CD4-positive, alpha-beta T cell (primary cell): ENCODE data around the gene PASD1. TPM values are rescaled to one million over a fixed set of nuclear protein-coding genes. Genes with fewer than 3 reads are reported as not detected.

Experiments used
- ATAC-seq: fragments of 200-7000 bp; cut with Tn5 transposase; one replicate; pipeline ENCODE4 v1.10.0; 2022; ENCODE audit warnings: mild to moderate bottlenecking; ENCODE audit not compliant: poor library complexity
- CTCF ChIA-PET: fragments of 350-600 bp; sonication (Branson Sonifier 250); formaldehyde crosslinking; loops from one replicate; lab custom pipeline; 2021; ENCODE audit warnings: antibody characterized with exemption, inconsistent platforms; lab: Charles Lee
- POLR2A ChIA-PET: fragments of 350-600 bp; sonication (Branson Sonifier 250); formaldehyde crosslinking; loops from one replicate; lab custom pipeline; 2021; ENCODE audit warnings: antibody characterized with exemption, inconsistent platforms; lab: Charles Lee
- DNase-seq, 14 experiments: peaks; one replicate each; pipeline ENCODE4 v3.0.0-alpha.2; 2013 to 2020; ENCODE audit warnings: mixed read lengths in 2 of 14
- H3K27ac ChIP-seq, 2 donors: one replicate each; pipeline versions ENCODE4 v1.5.1 to v1.7.0; 2013; ENCODE audit warnings: low read length in 2 of 2, low read depth in 1 of 2, mild to moderate bottlenecking in 1 of 2
- H3K27me3 ChIP-seq, 2 experiments: 1 replicate in 1 of 2; 2 replicates in 1 of 2; pipeline versions ENCODE4 v1.6.1 to v1.7.0; 2013; ENCODE audit warnings: low read length in 2 of 2, control low read depth in 1 of 2, mild to moderate bottlenecking in 1 of 2, moderate library complexity in 1 of 2; ENCODE audit not compliant: insufficient read depth in 2 of 2, control insufficient read depth in 1 of 2
- H3K36me3 ChIP-seq: one replicate; pipeline ENCODE4 v1.6.1; 2013; ENCODE audit warnings: low read length, control low read depth; ENCODE audit not compliant: insufficient read depth
- H3K4me1 ChIP-seq: one replicate; pipeline ENCODE4 v1.6.1; 2013; ENCODE audit warnings: low read length, control low read depth; ENCODE audit not compliant: insufficient read depth
- H3K4me3 ChIP-seq: one replicate; pipeline ENCODE4 v1.5.1; 2013; ENCODE audit warnings: mild to moderate bottlenecking, low read length, moderate library complexity
- H3K9me3 ChIP-seq, 2 experiments: 1 replicate in 1 of 2; 2 replicates in 1 of 2; pipeline versions ENCODE4 v1.6.1 to v1.7.0; 2013; ENCODE audit warnings: low read length in 2 of 2, mild to moderate bottlenecking in 2 of 2, control low read depth in 1 of 2, moderate library complexity in 1 of 2; ENCODE audit not compliant: control insufficient read depth in 1 of 2, insufficient read depth in 1 of 2
- H3K27ac Mint-ChIP-seq: one replicate; pipeline ENCODE4 v1.8.0; 2020; ENCODE audit warnings: mixed read lengths
- H3K27me3 Mint-ChIP-seq: one replicate; pipeline ENCODE4 v1.8.0; 2021; ENCODE audit warnings: mixed read lengths
- H3K36me3 Mint-ChIP-seq: one replicate; pipeline ENCODE4 v1.8.0; 2021; ENCODE audit warnings: low read depth, mixed read lengths
- H3K4me1 Mint-ChIP-seq: one replicate; pipeline ENCODE4 v1.8.0; 2021; ENCODE audit warnings: low read depth, mixed read lengths
- H3K4me3 Mint-ChIP-seq: one replicate; pipeline ENCODE4 v1.8.0; 2020; ENCODE audit warnings: mild to moderate bottlenecking, mixed read lengths
- H3K9me3 Mint-ChIP-seq: one replicate; pipeline ENCODE4 v1.8.0; 2020; ENCODE audit warnings: mixed read lengths
- CTCF ChIP-seq: fragments of 200-600 bp; IDR thresholded peaks from one replicate; pipeline ENCODE4 v1.8.0; 2022; ENCODE audit warnings: antibody characterized with exemption, mild to moderate bottlenecking
- intact Hi-C, 2 experiments: fragments of 100-400 bp; cut with DNase I in 1 of 2; cut with micrococcal nuclease in 1 of 2; formaldehyde crosslinking; loops; one replicate each; pipeline versions ENCODE4 v1.15.1 to v1.9.0; 2023 to 2025; cut with DNase I, micrococcal nuclease
- total RNA-seq, 174 experiments: library from RNA in 2 of 174; stranded (reverse) in 2 of 174; gene quantifications; one replicate each; pipeline ENCODE4 v1.2.3 and lab custom pipeline; 2021 to 2026

PASD1 gene
- total RNA-seq, 2 experiments from 2014 or later: not detected

GRCh38 chrX:151712253-151712652 lies 148.8 kb downstream of the PASD1 start:
- no peaks in the 10 kb centered on the region for H3K36me3 Mint-ChIP-seq
- ATAC-seq (no peak), DNase-seq (no peak)
- Histone ChIP-seq H3K27me3 (no peaks in the 10 kb centered on the region), H3K9me3 (no peaks in the 10 kb centered on the region), H3K36me3 (no peaks in the 10 kb centered on the region), H3K4me3 (no peak overlapping the region), H3K4me1 (no peaks in the 10 kb centered on the region), H3K27ac (no peak overlapping the region)
- intact Hi-C loops: no loop called here
- H3K4me3 Mint-ChIP-seq: no peak overlapping the region
- no peak for TF ChIP-seq CTCF
- CTCF ChIA-PET: no interaction called here
- no peak overlapping the region for H3K27ac Mint-ChIP-seq
- no peaks in the 10 kb centered on the region for H3K9me3 Mint-ChIP-seq
- H3K27me3 Mint-ChIP-seq: peaks cover 9% of the 10 kb centered on the region
- POLR2A ChIA-PET: no interaction called here
- no peaks in the 10 kb centered on the region for H3K4me1 Mint-ChIP-seq

DNA sequence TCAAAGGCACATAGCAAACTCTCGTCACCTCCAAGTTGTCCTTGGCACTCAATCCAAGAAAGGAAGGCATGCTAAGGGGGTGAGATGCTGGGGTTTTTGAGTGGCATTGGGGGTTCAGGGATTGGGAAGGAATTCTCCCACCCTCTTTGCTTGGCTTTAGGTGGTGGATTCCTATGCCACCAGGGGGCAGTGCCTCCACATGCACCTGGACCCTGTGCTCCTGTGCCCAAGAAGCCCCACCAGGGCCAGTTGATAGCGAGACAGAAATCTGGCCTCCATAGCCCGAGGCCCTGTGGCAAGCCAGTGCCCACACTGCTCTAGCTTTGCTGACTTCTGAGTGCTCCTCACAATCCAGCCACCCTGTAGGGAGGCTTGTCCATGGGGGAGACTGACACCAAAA lies 150.4 kb downstream of the PASD1 start:
- DNase-seq: no peak
- Histone ChIP-seq H3K27me3 (no peaks in the 10 kb centered on the region), H3K4me3 (no peak overlapping the region), H3K9me3 (no peaks in the 10 kb centered on the region), H3K36me3 (no peaks in the 10 kb centered on the region), H3K4me1 (no peaks in the 10 kb centered on the region), H3K27ac (no peak overlapping the region)
- Mint-ChIP-seq H3K27ac (no peak overlapping the region), H3K27me3 (peaks cover 9% of the 10 kb centered on the region), H3K4me1 (no peaks in the 10 kb centered on the region), H3K4me3 (no peak overlapping the region), H3K9me3 (no peaks in the 10 kb centered on the region), H3K36me3 (no peaks in the 10 kb centered on the region)
- ChIA-PET CTCF (no interaction called here), POLR2A (no interaction called here)
- ATAC-seq: no peak
- no peak for TF ChIP-seq CTCF
- intact Hi-C loops: no loop called here

- CTCF ChIA-PET: no interaction called here
- Mint-ChIP-seq H3K27ac (no peak overlapping the region), H3K4me1 (no peaks in the 10 kb centered on the region), H3K4me3 (no peak overlapping the region), H3K9me3 (no peaks in the 10 kb centered on the region), H3K36me3 (no peaks in the 10 kb centered on the region), H3K27me3 (peaks cover 9% of the 10 kb centered on the region)
- Histone ChIP-seq H3K4me3 (no peak overlapping the region), H3K36me3 (no peaks in the 10 kb centered on the region), H3K4me1 (no peaks in the 10 kb centered on the region), H3K9me3 (no peaks in the 10 kb centered on the region), H3K27ac (no peak overlapping the region), H3K27me3 (no peaks in the 10 kb centered on the region)
- no peak for ATAC-seq
- intact Hi-C loops: no loop called here
- no peak for TF ChIP-seq CTCF
- DNase-seq: no peak
- POLR2A ChIA-PET: no interaction called here
These were observed 150.9 kb downstream of the PASD1 start for GRCh38 chrX:151714362-151714761.
